Keratinocyte (primary cell): Measurements from ENCODE around the gene GKN2. TPM values are rescaled to one million over a fixed set of nuclear protein-coding genes. Genes with fewer than 3 reads are reported as not detected.

Experiments used
- DNase-seq: peaks from one replicate; pipeline ENCODE4 v3.0.0-alpha.2; 2011; ENCODE audit warnings: low read depth, missing footprints, low spot score
- FAIRE-seq: peaks from 2 replicates; lab custom pipeline; 2011; peaks lifted over from hg19 to GRCh38; lab: Jason Lieb, UNC
- H2AFZ ChIP-seq: 2 replicates; pipeline ENCODE4 v1.6.0; 2012; ENCODE audit warnings: low read length, control low read depth, inconsistent platforms; ENCODE audit not compliant: control insufficient read depth
- H3K27ac ChIP-seq: 2 replicates; pipeline ENCODE4 v1.5.1; 2011; ENCODE audit warnings: low read length; ENCODE audit not compliant: control insufficient read depth, insufficient read depth
- H3K27me3 ChIP-seq: 3 replicates; pipeline ENCODE4 v1.6.0; 2011; ENCODE audit warnings: low read length; ENCODE audit not compliant: control insufficient read depth, insufficient read depth; ENCODE audit errors: extremely low read depth
- H3K36me3 ChIP-seq, 2 experiments: 2 replicates in 1 of 2; 3 replicates in 1 of 2; pipeline ENCODE4 v1.5.1; 2011; ENCODE audit warnings: low read length in 2 of 2, mild to moderate bottlenecking in 1 of 2; ENCODE audit not compliant: control insufficient read depth in 2 of 2, insufficient read depth in 2 of 2; ENCODE audit errors: extremely low read depth in 1 of 2
- H3K4me1 ChIP-seq: 3 replicates; pipeline ENCODE4 v1.5.1; 2011; ENCODE audit warnings: low read length; ENCODE audit not compliant: control insufficient read depth, insufficient read depth; ENCODE audit errors: extremely low read depth
- H3K4me2 ChIP-seq: 3 replicates; pipeline ENCODE4 v1.6.0; 2011; ENCODE audit warnings: low read depth, low read length; ENCODE audit not compliant: control insufficient read depth, insufficient read depth; ENCODE audit errors: extremely low read depth
- H3K4me3 ChIP-seq, 3 experiments: fragments of 200-600 bp in 1 of 3; sonication (generic) in 1 of 3; 2 replicates in 2 of 3; 3 replicates in 1 of 3; pipeline ENCODE4 v1.5.1; 2011 to 2016; ENCODE audit warnings: low read length in 3 of 3, mild to moderate bottlenecking in 3 of 3, control low read depth in 2 of 3, inconsistent platforms in 1 of 3, low read depth in 1 of 3, mixed read lengths in 1 of 3, mixed run types in 1 of 3, moderate library complexity in 1 of 3; ENCODE audit not compliant: control insufficient read depth in 2 of 3, insufficient read depth in 2 of 3; ENCODE audit errors: extremely low read depth in 1 of 3
- H3K79me2 ChIP-seq: 2 replicates; pipeline ENCODE4 v1.6.0; 2012; ENCODE audit warnings: low read length; ENCODE audit not compliant: control insufficient read depth, insufficient read depth
- H3K9ac ChIP-seq: 3 replicates; pipeline ENCODE4 v1.6.0; 2011; ENCODE audit warnings: low read length; ENCODE audit not compliant: control insufficient read depth, insufficient read depth; ENCODE audit errors: extremely low read depth
- H3K9me1 ChIP-seq: 3 replicates; pipeline ENCODE4 v1.6.0; 2011; ENCODE audit warnings: low read length; ENCODE audit not compliant: control insufficient read depth, insufficient read depth; ENCODE audit errors: extremely low read depth
- H3K9me3 ChIP-seq: 2 replicates; pipeline ENCODE4 v1.5.1; 2012; ENCODE audit warnings: low read depth, low read length; ENCODE audit not compliant: control insufficient read depth
- H4K20me1 ChIP-seq: 3 replicates; pipeline ENCODE4 v1.6.0; 2011; ENCODE audit warnings: low read length; ENCODE audit not compliant: control insufficient read depth, insufficient read depth; ENCODE audit errors: extremely low read depth
- EZH2 ChIP-seq: IDR thresholded peaks from one replicate; pipeline ENCODE4 v1.6.1; 2012; ENCODE audit warnings: inconsistent platforms, mild to moderate bottlenecking, low read length, moderate library complexity
- dilution Hi-C: fragments of 300-500 bp; cut with MboI; formaldehyde crosslinking; loops from one replicate; pipeline ENCODE4 v1.7.0; 2020; ENCODE audit warnings: low sequenced_read_pairs; ENCODE audit not compliant: extremely low pct_ligation_motif_present
- polyA plus RNA-seq, 5 experiments: library from polyadenylated mRNA; depleted of rRNA in 3 of 5; stranded (reverse) in 3 of 5; stranded (forward) in 1 of 5; unstranded in 1 of 5; fragments of >200 nt; gene quantifications; 1 replicate in 1 of 5; 2 replicates in 3 of 5; 3 replicates in 1 of 5; pipeline versions ENCODE4 v1.2.1 to v1.2.3, GENCODE V29; 2011 to 2012; ENCODE audit warnings: missing spikeins in 2 of 5, low read depth in 1 of 5, low replicate concordance in 1 of 5
- TF ChIP-seq, protein P1 (sequence below), 3 experiments: IDR thresholded peaks in 1 of 3; conservative IDR thresholded peaks in 1 of 3; optimal IDR thresholded peaks in 1 of 3; 2 replicates in 2 of 3; 3 replicates in 1 of 3; pipeline versions ENCODE3 to v1.5.1; 2011; ENCODE audit warnings: low read length in 3 of 3, mild to moderate bottlenecking in 3 of 3, moderate library complexity in 2 of 3, control low read depth in 1 of 3, inconsistent platforms in 1 of 3; ENCODE audit not compliant: insufficient read depth in 2 of 3; ENCODE audit errors: extremely low read depth in 1 of 3

GKN2 gene
- polyA plus RNA-seq, 1 donor (not counting 4 experiments of a cell fraction or from before 2014, with no cell fraction given) = 0.08 TPM

DNA sequence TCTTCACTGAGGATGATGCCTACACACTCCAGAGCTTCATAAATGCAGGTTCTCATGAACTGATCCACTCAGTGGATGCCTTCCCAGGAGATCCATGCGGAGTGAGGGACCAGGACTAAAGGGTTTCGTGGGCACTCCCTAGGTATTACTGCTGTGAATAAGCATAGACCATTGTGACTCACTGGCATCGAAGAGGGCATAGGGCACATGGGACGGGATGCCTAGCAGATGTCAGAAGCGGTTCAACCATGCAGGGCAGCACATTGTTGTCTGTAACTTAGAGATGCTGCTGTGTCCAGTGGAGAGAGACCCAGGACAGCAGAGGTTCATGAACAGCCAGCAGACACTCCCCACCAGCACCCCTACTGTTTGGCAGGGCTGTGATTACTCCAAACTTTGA lies 17.2 kb downstream of the GKN2 start:
- peak overlapping the region; percentile 42 for H2AFZ ChIP-seq
- H3K4me2 ChIP-seq = peak overlapping the region; percentile 73
- peak overlapping the region; percentile 76 for H3K27ac ChIP-seq
- DNase-seq (no peak), FAIRE-seq (no peak)
- H3K9ac ChIP-seq = peak overlapping the region; percentile 25
- no peak overlapping the region for H3K4me3 ChIP-seq
- no peaks in the 10 kb centered on the region for H3K79me2 ChIP-seq
- no peaks in the 10 kb centered on the region for H3K36me3 ChIP-seq
- no peaks in the 10 kb centered on the region for H3K27me3 ChIP-seq
- peaks cover 43% of the 10 kb centered on the region for H3K4me1 ChIP-seq
- no peak for TF ChIP-seq EZH2
- TF ChIP-seq, protein P1, sequence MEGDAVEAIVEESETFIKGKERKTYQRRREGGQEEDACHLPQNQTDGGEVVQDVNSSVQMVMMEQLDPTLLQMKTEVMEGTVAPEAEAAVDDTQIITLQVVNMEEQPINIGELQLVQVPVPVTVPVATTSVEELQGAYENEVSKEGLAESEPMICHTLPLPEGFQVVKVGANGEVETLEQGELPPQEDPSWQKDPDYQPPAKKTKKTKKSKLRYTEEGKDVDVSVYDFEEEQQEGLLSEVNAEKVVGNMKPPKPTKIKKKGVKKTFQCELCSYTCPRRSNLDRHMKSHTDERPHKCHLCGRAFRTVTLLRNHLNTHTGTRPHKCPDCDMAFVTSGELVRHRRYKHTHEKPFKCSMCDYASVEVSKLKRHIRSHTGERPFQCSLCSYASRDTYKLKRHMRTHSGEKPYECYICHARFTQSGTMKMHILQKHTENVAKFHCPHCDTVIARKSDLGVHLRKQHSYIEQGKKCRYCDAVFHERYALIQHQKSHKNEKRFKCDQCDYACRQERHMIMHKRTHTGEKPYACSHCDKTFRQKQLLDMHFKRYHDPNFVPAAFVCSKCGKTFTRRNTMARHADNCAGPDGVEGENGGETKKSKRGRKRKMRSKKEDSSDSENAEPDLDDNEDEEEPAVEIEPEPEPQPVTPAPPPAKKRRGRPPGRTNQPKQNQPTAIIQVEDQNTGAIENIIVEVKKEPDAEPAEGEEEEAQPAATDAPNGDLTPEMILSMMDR (optimal IDR thresholded peaks at IDR 0.05 in 1 of 3, IDR thresholded peaks at IDR 0.05 in 1 of 3, conservative IDR thresholded peaks at IDR 0.05 in 1 of 3; ENCODE audit: extremely low read depth in 1 of 3, insufficient read depth in 2 of 3, low read length in 3 of 3) = no peak
- no peaks in the 10 kb centered on the region for H3K9me1 ChIP-seq
- no peaks in the 10 kb centered on the region for H4K20me1 ChIP-seq
- no peaks in the 10 kb centered on the region for H3K9me3 ChIP-seq
- dilution Hi-C loops = no loop called here

DNA sequence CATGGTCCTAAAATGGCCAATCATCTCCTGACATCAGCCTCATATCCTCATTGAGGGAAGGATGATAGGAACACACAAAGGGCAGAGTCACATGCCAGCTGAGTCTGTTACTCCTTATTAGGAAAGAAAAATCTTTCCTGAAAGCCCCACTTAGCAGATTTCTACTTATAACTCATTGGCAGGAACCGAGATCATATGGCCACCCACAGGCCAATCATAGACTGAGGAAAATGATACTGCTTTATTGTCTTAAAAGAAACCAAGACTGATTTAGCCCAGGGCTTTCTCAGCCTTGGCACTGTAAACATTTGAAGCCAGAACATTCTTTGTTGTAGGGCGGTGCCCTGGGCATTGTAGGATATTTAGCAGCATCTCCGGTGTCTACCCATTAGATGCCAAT lies 18.7 kb downstream of the GKN2 start:
- Histone ChIP-seq H3K4me2 (no peak overlapping the region), H2AFZ (peak overlapping the region; percentile 55), H3K9me3 (no peaks in the 10 kb centered on the region), H3K79me2 (no peaks in the 10 kb centered on the region), H3K27me3 (no peaks in the 10 kb centered on the region), H4K20me1 (no peaks in the 10 kb centered on the region), H3K27ac (peak overlapping the region; percentile 16), H3K4me3 (no peak overlapping the region), H3K9ac (no peak overlapping the region), H3K9me1 (no peaks in the 10 kb centered on the region), H3K36me3 (no peaks in the 10 kb centered on the region), H3K4me1 (peaks cover 43% of the 10 kb centered on the region)
- dilution Hi-C loops = no loop called here
- TF ChIP-seq, protein P1 (optimal IDR thresholded peaks at IDR 0.05 in 1 of 3, IDR thresholded peaks at IDR 0.05 in 1 of 3, conservative IDR thresholded peaks at IDR 0.05 in 1 of 3; ENCODE audit: extremely low read depth in 1 of 3, insufficient read depth in 2 of 3, low read length in 3 of 3) = no peak
- TF ChIP-seq EZH2 = no peak
- FAIRE-seq = no peak
- no peak for DNase-seq
